Lower leg skin (tissue), 4 donors: ENCODE data around the gene GPC6. TPM values are rescaled to one million over a fixed set of nuclear protein-coding genes. Genes with fewer than 3 reads are reported as not detected.
A peak's percentile ranks its signal among the peaks of the same experiment; 100 is the strongest.

Experiments used
- DNase-seq, 2 donors: peaks; one replicate each; pipeline ENCODE4 v3.0.0-alpha.2; 2019; ENCODE audit warnings: low spot score in 2 of 2
- H3K4me3 ChIP-seq: fragments of 200-600 bp; sonication (generic); 2 replicates; pipeline ENCODE4 v1.5.1; 2017; ENCODE audit warnings: mild to moderate bottlenecking, low read depth; ENCODE audit not compliant: poor library complexity, severe bottlenecking
- CTCF ChIP-seq, 3 donors: fragments of 450-650 bp; IDR thresholded peaks; one replicate each; pipeline ENCODE4 v1.5.1; 2016; ENCODE audit warnings: antibody characterized with exemption in 3 of 3, mild to moderate bottlenecking in 3 of 3, moderate library complexity in 2 of 3
- POLR2A ChIP-seq, 2 donors: fragments of 450-650 bp; IDR thresholded peaks; one replicate each; pipeline ENCODE4 v1.6.1; 2016 to 2017; ENCODE audit warnings: antibody characterized with exemption in 2 of 2, mild to moderate bottlenecking in 1 of 2, moderate library complexity in 1 of 2
- WGBS, 2 donors: methylation state at CpG; one replicate each; pipeline ENCODE4 v1.1.5; 2018; 5-methylcytosine and 5-hydroxymethylcytosine counted together
- intact Hi-C: fragments of 100-400 bp; cut with DNase I; formaldehyde crosslinking; loops from one replicate; pipeline ENCODE4 v1.15.0; 2023; ENCODE audit warnings: low total_unique reads
- total RNA-seq, 4 donors: library from RNA; depleted of rRNA; stranded (reverse); fragments of >200 nt; gene quantifications; one replicate each; pipeline ENCODE4 v1.1.0, GENCODE V29; 2016

GPC6 gene
- total RNA-seq, 4 donors from 2014 or later = 1.4 to 5.2 (median 2.5) TPM

DNA sequence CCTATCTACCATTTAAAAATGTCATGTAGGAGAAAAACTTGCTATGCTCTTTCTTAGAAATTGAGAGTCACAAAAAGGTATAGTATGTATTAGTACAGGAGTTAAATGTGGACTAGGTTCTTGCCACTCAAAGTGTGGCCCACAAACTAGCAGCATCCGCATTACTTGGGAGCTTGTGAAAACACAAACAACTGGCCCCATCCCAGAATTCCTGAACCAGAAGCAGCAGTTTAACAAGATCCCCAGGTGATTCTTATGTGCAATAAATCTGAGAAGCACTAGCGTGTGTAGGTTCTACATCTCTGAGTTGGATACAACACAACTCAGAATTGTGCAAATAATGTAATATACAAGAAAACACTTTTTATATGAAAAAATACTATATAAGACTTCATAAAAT lies 927.0 kb downstream of the GPC6 start:
- H3K4me3 ChIP-seq = no peak overlapping the region
- 45 to 55% methylated on average over 2 of the region's 2 CpGs for WGBS, 2 donors
- TF ChIP-seq CTCF (IDR thresholded peaks at IDR 0.05) = no peak
- no peak for TF ChIP-seq POLR2A (IDR thresholded peaks at IDR 0.05)
- intact Hi-C loops = no loop called here
- no peak for DNase-seq

DNA sequence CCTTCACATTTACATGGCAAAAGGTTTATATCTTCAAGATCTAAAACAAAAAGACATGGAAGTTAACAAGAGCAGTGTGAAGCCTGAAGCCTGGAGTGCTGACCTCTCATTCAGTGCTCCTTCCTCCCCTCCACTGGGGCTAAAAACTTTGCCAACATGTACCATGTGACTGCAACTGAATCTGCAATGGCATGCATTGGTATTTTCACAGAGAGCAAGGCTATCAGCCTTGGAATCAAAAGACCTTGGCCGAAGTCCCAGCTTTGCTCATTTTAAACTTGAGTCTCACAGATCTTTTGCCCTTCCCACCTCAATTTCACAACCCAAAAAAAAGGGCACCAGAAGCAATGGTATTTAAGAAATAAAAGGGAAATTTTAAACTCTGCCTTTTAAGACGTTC lies 927.8 kb downstream of the GPC6 start:
- DNase-seq = no peak
- WGBS, 2 donors = 26 to 30% methylated on average over 2 of the region's 2 CpGs

DNA sequence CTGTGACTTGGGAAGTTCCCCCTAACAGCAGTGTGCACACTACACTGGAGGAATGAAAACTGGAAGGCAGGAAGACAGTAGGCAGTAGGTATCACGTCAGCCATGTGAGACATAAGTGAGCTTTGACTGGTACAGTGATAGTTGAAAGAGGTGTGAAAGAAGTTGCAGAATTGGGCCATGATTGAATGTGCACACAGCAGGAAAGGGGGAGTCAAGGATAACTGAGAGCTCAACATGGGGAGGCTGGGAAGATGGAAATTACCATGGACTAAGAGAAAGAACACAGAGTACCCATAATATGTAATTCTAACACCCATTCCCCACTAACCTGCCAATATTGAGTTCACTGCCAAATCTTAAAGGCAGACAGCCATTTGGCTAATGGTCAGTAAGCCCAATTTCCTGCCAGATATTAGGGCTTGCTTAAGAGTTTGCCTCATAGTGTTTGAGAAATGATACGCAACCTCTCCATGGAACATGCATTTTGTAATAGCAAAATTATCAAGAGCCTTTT lies 931.2 kb downstream of the GPC6 start:
- 59 to 72% methylated on average over 2 of the region's 2 CpGs for WGBS, 2 donors
- intact Hi-C loops = no loop called here
- peak in 1 of 2 donors; percentile 31 for DNase-seq
- TF ChIP-seq CTCF (IDR thresholded peaks at IDR 0.05) = no peak
- H3K4me3 ChIP-seq = no peak overlapping the region

More for the DNA sequence above, 927.8 kb downstream of the GPC6 start:
- no peak overlapping the region for H3K4me3 ChIP-seq
- intact Hi-C loops = no loop called here
- TF ChIP-seq POLR2A (IDR thresholded peaks at IDR 0.05) (no peak), CTCF (IDR thresholded peaks at IDR 0.05) (no peak)

- TF ChIP-seq CTCF (IDR thresholded peaks at IDR 0.05) (no peak), POLR2A (IDR thresholded peaks at IDR 0.05) (no peak)
- DNase-seq = no peak
- H3K4me3 ChIP-seq = no peak overlapping the region
- 81 to 82% methylated on average over 2 of the region's 2 CpGs for WGBS, 2 donors
- intact Hi-C loops = no loop called here
These were observed 934.3 kb downstream of the GPC6 start for GRCh38 chr13:94160875-94161274.

- WGBS, 2 donors = 92% methylated on average over 2 of the region's 2 CpGs
- no peak for DNase-seq
- intact Hi-C loops = no loop called here
- no peak overlapping the region for H3K4me3 ChIP-seq
- TF ChIP-seq POLR2A (IDR thresholded peaks at IDR 0.05) (no peak), CTCF (IDR thresholded peaks at IDR 0.05) (no peak)
These were observed 935.7 kb downstream of the GPC6 start for GRCh38 chr13:94162289-94162688.

- intact Hi-C loops = no loop called here
- 56 to 68% methylated on average over 1 of the region's 1 CpG for WGBS, 2 donors
- TF ChIP-seq CTCF (IDR thresholded peaks at IDR 0.05) (no peak), POLR2A (IDR thresholded peaks at IDR 0.05) (no peak)
- no peak for DNase-seq
- H3K4me3 ChIP-seq = no peak overlapping the region
These were observed 936.9 kb downstream of the GPC6 start for GRCh38 chr13:94163535-94163934.
